ENCODE measurements around the gene BMERB1.

GRCh38 chr16:15567823-15568222 is 133.4 kb downstream of the BMERB1 start:
- TF ChIP-seq CTCF (IDR thresholded peaks at IDR 0.05; ENCODE audit: low read depth, low read length): no peak
- TF ChIP-seq POLR2A (IDR thresholded peaks at IDR 0.05; ENCODE audit: extremely low read depth, insufficient read length): no peak
- no peak for TF ChIP-seq MYC (IDR thresholded peaks at IDR 0.05; ENCODE audit: low read depth, low read length)

All from NB4 (cell line).